GM12892 (cell line): Measurements from ENCODE around the gene GPAT2.
"Not testable (repeated sequence)": the region's sequence is repeated elsewhere in the genome, so short reads cannot be mapped to it uniquely, and the experiment has no call there.

Experiments
- POLR2AphosphoS5 ChIP-seq: IDR thresholded peaks from 2 replicates; pipeline ENCODE4 v1.6.1; 2011; ENCODE audit warnings: low read depth, low read length, control low read depth
- TAF1 ChIP-seq: IDR thresholded peaks from 2 replicates; pipeline ENCODE4 v1.6.1; 2011; ENCODE audit warnings: low read depth, mild to moderate bottlenecking, control low read depth, low read length, borderline replicate concordance

GRCh38 chr2:96011129-96011455 is 23.6 kb downstream of the GPAT2 start:
- TF ChIP-seq POLR2AphosphoS5, TAF1: not testable (repeated sequence)
